H9 (cell line): ENCODE data around the gene OR5T3. TPM values are rescaled to one million over a fixed set of nuclear protein-coding genes. Genes with fewer than 3 reads are reported as not detected.
"Not testable (repeated sequence)": the region's sequence is repeated elsewhere in the genome, so short reads cannot be mapped to it uniquely, and the experiment has no call there.

ENCODE experiments used
- DNase-seq: peaks from one replicate; pipeline ENCODE4 v3.0.0-alpha.2; 2017
- H2AFZ ChIP-seq: one replicate; pipeline ENCODE4 v1.6.1; 2013; ENCODE audit warnings: mild to moderate bottlenecking, low read length, control low read depth, moderate library complexity
- H2AK5ac ChIP-seq: 2 replicates; pipeline ENCODE4 v1.6.1; 2013; ENCODE audit warnings: low read length, control low read depth, mixed read lengths; ENCODE audit not compliant: insufficient read length
- H2BK120ac ChIP-seq: one replicate; pipeline ENCODE4 v1.6.1; 2013; ENCODE audit warnings: low read depth, mild to moderate bottlenecking, low read length, control low read depth, inconsistent platforms; ENCODE audit not compliant: poor library complexity, severe bottlenecking
- H2BK12ac ChIP-seq: 2 replicates; pipeline ENCODE4 v1.6.1; 2013; ENCODE audit warnings: low read length, control low read depth, mixed read lengths, low read depth; ENCODE audit not compliant: insufficient read length
- H2BK15ac ChIP-seq: 2 replicates; pipeline ENCODE4 v1.6.1; 2013; ENCODE audit warnings: low read depth, low read length, control low read depth
- H2BK20ac ChIP-seq: one replicate; pipeline ENCODE4 v1.6.1; 2013; ENCODE audit warnings: low read depth, mild to moderate bottlenecking, low read length, control low read depth, inconsistent platforms; ENCODE audit not compliant: poor library complexity, severe bottlenecking
- H2BK5ac ChIP-seq: 2 replicates; pipeline ENCODE4 v1.6.1; 2013; ENCODE audit warnings: low read length, control low read depth, mixed read lengths; ENCODE audit not compliant: insufficient read length
- H3K14ac ChIP-seq: 2 replicates; pipeline ENCODE4 v1.6.1; 2013; ENCODE audit warnings: low read length, control low read depth; ENCODE audit not compliant: insufficient read depth
- H3K18ac ChIP-seq: 2 replicates; pipeline ENCODE4 v1.6.1; 2013; ENCODE audit warnings: low read depth, mild to moderate bottlenecking, mixed read lengths, low read length, control low read depth; ENCODE audit not compliant: insufficient read length
- H3K23ac ChIP-seq: 2 replicates; pipeline ENCODE4 v1.6.1; 2013; ENCODE audit warnings: low read length, control low read depth, mixed read lengths, low read depth; ENCODE audit not compliant: insufficient read length
- H3K23me2 ChIP-seq: 2 replicates; pipeline ENCODE4 v1.6.1; 2013; ENCODE audit warnings: low read depth, mild to moderate bottlenecking, mixed read lengths, low read length, control low read depth; ENCODE audit not compliant: insufficient read length, poor library complexity, severe bottlenecking
- H3K27ac ChIP-seq: 2 replicates; pipeline ENCODE4 v1.5.1; 2013; ENCODE audit warnings: low read length, control low read depth, mixed read lengths, low read depth; ENCODE audit not compliant: insufficient read length
- H3K27me3 ChIP-seq: 2 replicates; pipeline ENCODE4 v1.6.1; 2013; ENCODE audit warnings: low read length, control low read depth, inconsistent platforms; ENCODE audit not compliant: insufficient read depth
- H3K4ac ChIP-seq: 2 replicates; pipeline ENCODE4 v1.6.1; 2013; ENCODE audit warnings: low read depth, mild to moderate bottlenecking, control low read depth, inconsistent platforms, low read length, moderate library complexity
- H3K4me1 ChIP-seq: 2 replicates; pipeline ENCODE4 v1.6.1; 2013; ENCODE audit warnings: low read length, control low read depth, inconsistent platforms; ENCODE audit not compliant: insufficient read depth
- H3K4me2 ChIP-seq: 2 replicates; pipeline ENCODE4 v1.6.1; 2013; ENCODE audit warnings: low read length, control low read depth, mixed read lengths; ENCODE audit not compliant: insufficient read length, insufficient read depth
- H3K56ac ChIP-seq: 2 replicates; pipeline ENCODE4 v1.6.1; 2013; ENCODE audit warnings: low read depth, mild to moderate bottlenecking, mixed read lengths, low read length, control low read depth; ENCODE audit not compliant: insufficient read length
- H3K79me1 ChIP-seq: 2 replicates; pipeline ENCODE4 v1.6.1; 2013; ENCODE audit warnings: low read depth, mild to moderate bottlenecking, moderate library complexity, low read length, control low read depth, inconsistent platforms; ENCODE audit not compliant: insufficient read depth, poor library complexity, severe bottlenecking
- H3K79me2 ChIP-seq: 2 replicates; pipeline ENCODE4 v1.6.1; 2013; ENCODE audit warnings: low read length, control low read depth, inconsistent platforms; ENCODE audit not compliant: insufficient read depth
- H3K9ac ChIP-seq: 2 replicates; pipeline ENCODE4 v1.6.1; 2013; ENCODE audit warnings: low read length, control low read depth, mixed read lengths; ENCODE audit not compliant: insufficient read length; ENCODE audit errors: extremely low read depth
- H3K9me3 ChIP-seq: one replicate; pipeline ENCODE4 v1.6.1; 2013; ENCODE audit warnings: low read depth, low read length, inconsistent platforms; ENCODE audit not compliant: control insufficient read depth
- H3T11ph ChIP-seq: one replicate; pipeline ENCODE4 v1.6.1; 2013; ENCODE audit warnings: mild to moderate bottlenecking, low read length, control low read depth, inconsistent platforms
- H4K20me1 ChIP-seq: one replicate; pipeline ENCODE4 v1.6.1; 2013; ENCODE audit not compliant: control insufficient read depth, insufficient read length, insufficient read depth
- H4K5ac ChIP-seq: 2 replicates; pipeline ENCODE4 v1.6.1; 2013; ENCODE audit warnings: low read depth, mild to moderate bottlenecking, mixed read lengths, low read length, control low read depth; ENCODE audit not compliant: insufficient read length
- H4K8ac ChIP-seq: replicated peaks from 2 replicates; pipeline ENCODE4 v1.6.1; 2013; ENCODE audit warnings: low read length, control low read depth, mixed read lengths, low read depth; ENCODE audit not compliant: insufficient read length
- H4K91ac ChIP-seq: 2 replicates; pipeline ENCODE4 v1.6.1; 2013; ENCODE audit warnings: low read depth, mild to moderate bottlenecking, moderate library complexity, mixed read lengths, low read length, control low read depth; ENCODE audit not compliant: insufficient read length
- H3K27ac Mint-ChIP-seq, 3 experiments: 2 replicates in 2 of 3; 3 replicates in 1 of 3; pipeline ENCODE4 v1.8.0; 2020 to 2021; ENCODE audit warnings: mixed read lengths in 3 of 3, mild to moderate bottlenecking in 1 of 3, moderate library complexity in 1 of 3
- H3K27me3 Mint-ChIP-seq: 2 replicates; pipeline ENCODE4 v1.8.0; 2021; ENCODE audit warnings: low read depth, mild to moderate bottlenecking, moderate library complexity, mixed read lengths
- H3K36me3 Mint-ChIP-seq, 3 experiments: 2 replicates in 2 of 3; 3 replicates in 1 of 3; pipeline ENCODE4 v1.8.0; 2020 to 2021; ENCODE audit warnings: low read depth in 3 of 3, mixed read lengths in 3 of 3; ENCODE audit not compliant: insufficient read depth in 1 of 3
- H3K4me1 Mint-ChIP-seq, 2 experiments: 2 replicates each; pipeline ENCODE4 v1.8.0; 2020; ENCODE audit warnings: mixed read lengths in 2 of 2
- H3K4me3 Mint-ChIP-seq, 2 experiments: 2 replicates in 1 of 2; 3 replicates in 1 of 2; pipeline ENCODE4 v1.8.0; 2020 to 2021; ENCODE audit warnings: mild to moderate bottlenecking in 2 of 2, mixed read lengths in 2 of 2, moderate library complexity in 1 of 2
- H3K9me3 Mint-ChIP-seq, 2 experiments: 2 replicates in 1 of 2; 3 replicates in 1 of 2; pipeline ENCODE4 v1.8.0; 2020; ENCODE audit warnings: mild to moderate bottlenecking in 2 of 2, mixed read lengths in 2 of 2, moderate library complexity in 1 of 2
- CTCF ChIP-seq: fragments of 200-600 bp; sonication (generic); conservative IDR thresholded peaks from 3 replicates; pipeline ENCODE4 v1.8.0; 2021; ENCODE audit warnings: antibody characterized with exemption, mild to moderate bottlenecking
- WGBS: extraction: QIAGEN DNeasy Blood & Tissue Kit; methylation state at CpG from one replicate; pipeline ENCODE4 v1.1.7; 2013; ENCODE audit warnings: missing lambda C conversion rate, low lambda C conversion rate, mixed read lengths; ENCODE audit not compliant: insufficient read length; ENCODE audit errors: extremely low coverage; 5-methylcytosine and 5-hydroxymethylcytosine counted together
- total RNA-seq: library from RNA; stranded (reverse); gene quantifications from 2 replicates; pipeline ENCODE4 v1.2.1, GENCODE V29; 2021

Gene OR5T3
- total RNA-seq, 1 experiment from 2014 or later = not detected

- H3K14ac ChIP-seq = no peak overlapping the region
- peaks cover 11 to 25% (median 11%) of the 10 kb centered on the region in 3 experiments for H3K36me3 Mint-ChIP-seq
- H3K79me1 ChIP-seq = no peaks in the 10 kb centered on the region
- DNase-seq = no peak
- no peak overlapping the region for H2BK5ac ChIP-seq
- H3K4me2 ChIP-seq = no peak overlapping the region
- TF ChIP-seq CTCF = no peak
- no peak overlapping the region for H2BK120ac ChIP-seq
- no peak overlapping the region for H3K56ac ChIP-seq
- no peak overlapping the region for H2BK15ac ChIP-seq
- H4K8ac ChIP-seq = no peak overlapping the region
- H3K4me3 Mint-ChIP-seq = no peak overlapping the region
- H2AFZ ChIP-seq = no peak overlapping the region
- H4K91ac ChIP-seq = no peak overlapping the region
- no peak overlapping the region for H2BK12ac ChIP-seq
- H3K4me1 Mint-ChIP-seq = peaks cover 0 to 6% of the 10 kb centered on the region in 2 experiments; a peak in 2 of 4 replicates
- H3K23me2 ChIP-seq = no peaks in the 10 kb centered on the region
- H3K9ac ChIP-seq = no peak overlapping the region
- H3K27ac Mint-ChIP-seq = no peak overlapping the region
- no peak overlapping the region for H3K27ac ChIP-seq
- peaks cover 44 to 58% of the 10 kb centered on the region in 2 experiments for H3K9me3 Mint-ChIP-seq
- no peak overlapping the region for H3T11ph ChIP-seq
- H3K27me3 Mint-ChIP-seq = no peaks in the 10 kb centered on the region; the same call in 1 of the 2 replicates
- H2AK5ac ChIP-seq = no peak overlapping the region
- no peak overlapping the region for H2BK20ac ChIP-seq
- no peaks in the 10 kb centered on the region for H3K9me3 ChIP-seq
- no peak overlapping the region for H3K18ac ChIP-seq
- H3K27me3 ChIP-seq = no peaks in the 10 kb centered on the region
- no CpG with 5 or more reads among the region's 2 CpGs for WGBS
- no peaks in the 10 kb centered on the region for H4K20me1 ChIP-seq
- H3K79me2 ChIP-seq = no peaks in the 10 kb centered on the region
- no peaks in the 10 kb centered on the region for H3K4me1 ChIP-seq
- no peak overlapping the region for H3K23ac ChIP-seq
- no peak overlapping the region for H4K5ac ChIP-seq
- H3K4ac ChIP-seq = no peak overlapping the region
These were observed 37.5 kb upstream of the OR5T3 start for GRCh38 chr11:56214537-56214936.

- H4K91ac ChIP-seq, H3K4me2 ChIP-seq, H2BK12ac ChIP-seq, H3K4me1 Mint-ChIP-seq, H4K20me1 ChIP-seq, H3K27me3 ChIP-seq, H3K9ac ChIP-seq, H3K18ac ChIP-seq, H3K9me3 ChIP-seq, H3K56ac ChIP-seq, H3K23me2 ChIP-seq, H3K23ac ChIP-seq, H2BK15ac ChIP-seq, H3K27me3 Mint-ChIP-seq, H3K4me1 ChIP-seq, H3K79me1 ChIP-seq, H2BK120ac ChIP-seq, H2BK20ac ChIP-seq, H3T11ph ChIP-seq, H2AFZ ChIP-seq, H2BK5ac ChIP-seq, H2AK5ac ChIP-seq, H3K4ac ChIP-seq, H3K4me3 Mint-ChIP-seq, H3K27ac ChIP-seq, H4K5ac ChIP-seq, H3K27ac Mint-ChIP-seq, H4K8ac ChIP-seq, H3K79me2 ChIP-seq, H3K14ac ChIP-seq: not testable (repeated sequence)
- DNase-seq = peak; percentile 67
- H3K36me3 Mint-ChIP-seq = peaks cover 11 to 21% (median 11%) of the 10 kb centered on the region in 3 experiments
- no CpG with 5 or more reads among the region's 5 CpGs for WGBS
- peaks cover 59 to 77% of the 10 kb centered on the region in 2 experiments for H3K9me3 Mint-ChIP-seq
These were observed 32.3 kb upstream of the OR5T3 start for GRCh38 chr11:56219735-56220134.
